Right renal pelvis (tissue), 4 donors: ENCODE measurements around the gene BARX1. TPM values are rescaled to one million over a fixed set of nuclear protein-coding genes. Genes with fewer than 3 reads are reported as not detected.

Experiments used
- DNase-seq, 4 donors: peaks; one replicate each; pipeline ENCODE4 v3.0.0-alpha.2; 2013; ENCODE audit warnings: low read depth in 4 of 4, low spot score in 3 of 4, missing footprints in 1 of 4
- polyA plus RNA-seq, 4 donors: library from polyadenylated mRNA; unstranded; fragments of 120-200 nt; gene quantifications; one replicate each; pipeline ENCODE4 v1.2.1, GENCODE V29; 2013; ENCODE audit not compliant: insufficient read length in 4 of 4

Gene BARX1
- polyA plus RNA-seq, 4 donors, result 0.15 to 0.40 (median 0.35) TPM

GRCh38 chr9:93902780-93903655, 52.1 kb downstream of the BARX1 start:
- DNase-seq, result no peak

GRCh38 chr9:93902051-93902779, 52.9 kb downstream of the BARX1 start:
- no peak for DNase-seq

Other genes starting within 250 kb of the BARX1 start
- 10 to 100 TPM in 3 of 4 donors, 1 to 10 TPM in 1; 9.7 to 11.9 (median 11.6) TPM for gene PTPDC1, start 129.1 kb upstream of the BARX1 start, polyA plus RNA-seq